Right ventricle myocardium superior (tissue), 1 donor: Measurements from ENCODE around the gene ABHD17B. TPM values are rescaled to one million over a fixed set of nuclear protein-coding genes. Genes with fewer than 3 reads are reported as not detected.

Experiments used
- ATAC-seq: fragments of 200-7000 bp; cut with Tn5 transposase; one replicate; pipeline ENCODE4 v1.9.1; 2020; ENCODE audit warnings: mild to moderate bottlenecking; ENCODE audit not compliant: poor library complexity
- DNase-seq: peaks from one replicate; pipeline ENCODE4 v3.0.0-alpha.2; 2020
- intact Hi-C: fragments of 100-400 bp; cut with DNase I; formaldehyde crosslinking; loops from one replicate; pipeline ENCODE4 v1.11.2; 2022
- total RNA-seq: library from RNA; stranded (reverse); fragmentation: NEBNext Ultra II Directional; extraction: Animal tissue kit (Norgen Biotek cat#: 25700); gene quantifications from one replicate; pipeline ENCODE4 v1.2.1, GENCODE V29; 2021
- donor health status: DM: no; HTN: yes; CAD: no; lungs with severe emphysema.

The ABHD17B gene
- total RNA-seq, 1 donor from 2014 or later: 10.8 TPM

GRCh38 chr9:71844808-71845207 lies 66.2 kb downstream of the ABHD17B start:
- ATAC-seq (no peak), DNase-seq (no peak)
- intact Hi-C loops: no loop called here

- DNase-seq: no peak
- intact Hi-C loops: no loop called here
- no peak for ATAC-seq
These were observed 71.3 kb downstream of the ABHD17B start for GRCh38 chr9:71839668-71840067.

DNA sequence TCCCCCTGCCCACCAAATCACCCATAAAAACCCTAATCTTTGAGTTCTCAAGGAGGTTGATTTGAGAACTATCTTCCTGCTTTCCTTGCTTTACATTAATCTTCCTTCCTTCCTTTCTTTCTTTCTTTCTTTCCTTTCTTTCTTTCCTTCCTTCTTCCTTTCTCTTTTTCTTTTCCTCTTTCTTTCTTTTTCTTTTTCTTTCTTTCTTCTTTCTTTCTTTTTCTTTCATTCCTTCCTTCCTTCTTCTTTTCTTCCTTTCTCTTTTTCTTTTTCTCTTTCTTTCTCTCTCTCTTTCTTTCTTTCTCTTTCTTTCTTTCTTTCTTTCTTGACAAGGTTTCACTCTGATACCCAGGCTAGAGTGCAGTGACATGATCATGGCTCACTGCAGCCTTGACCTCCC lies 75.4 kb downstream of the ABHD17B start:
- intact Hi-C loops: no loop called here

DNA sequence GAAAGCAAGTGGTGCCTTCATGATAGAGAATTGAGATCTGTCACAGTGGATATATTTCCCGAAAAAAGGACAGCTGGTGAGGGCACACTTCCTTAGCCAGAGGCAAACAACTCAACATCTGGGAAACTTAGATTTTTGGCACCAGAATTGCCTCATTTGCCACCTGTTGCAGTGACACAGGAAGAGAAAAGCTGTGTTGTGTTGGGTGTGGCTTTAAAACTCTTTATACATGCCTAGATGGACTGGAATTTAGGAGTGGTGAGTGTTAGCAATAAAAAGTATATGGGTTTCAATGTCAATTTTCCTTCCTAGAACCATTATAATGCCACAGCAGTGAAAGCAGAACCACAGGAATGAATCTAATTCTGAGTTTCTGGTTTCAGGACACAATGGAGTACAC lies 80.1 kb downstream of the ABHD17B start:
- intact Hi-C loops: no loop called here
- ATAC-seq: no peak

More for the DNA sequence above, 75.4 kb downstream of the ABHD17B start:
- ATAC-seq: no peak
- DNase-seq: no peak

GRCh38 chr9:71830153-71830552 lies 80.8 kb downstream of the ABHD17B start:
- ATAC-seq (no peak), DNase-seq (no peak)
- intact Hi-C loops: no loop called here

More for the DNA sequence above, 80.1 kb downstream of the ABHD17B start:
- DNase-seq: no peak

DNA sequence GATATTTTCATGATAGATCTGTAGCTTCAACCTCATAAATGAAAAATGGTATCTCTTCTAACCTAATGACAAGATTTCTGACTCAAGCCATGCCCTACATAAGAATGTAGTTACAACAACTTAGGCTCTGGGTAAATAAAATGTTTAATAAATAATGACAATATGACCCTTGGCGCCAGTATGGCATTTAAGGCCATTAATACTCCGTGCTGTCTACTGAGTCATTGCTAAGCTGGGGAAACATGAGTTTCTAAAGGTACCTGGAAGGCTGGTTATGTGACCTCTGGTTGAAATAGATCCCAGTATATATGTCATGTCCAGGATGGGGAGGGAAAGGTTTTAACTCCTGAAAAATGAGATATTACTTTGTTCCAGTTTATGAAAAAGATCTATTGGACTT lies 84.7 kb downstream of the ABHD17B start:
- no peak for DNase-seq
- no peak for ATAC-seq
- intact Hi-C loops: no loop called here

- intact Hi-C loops: no loop called here
- no peak for ATAC-seq
- no peak for DNase-seq
These were observed 86.7 kb downstream of the ABHD17B start for GRCh38 chr9:71824257-71824656.

GRCh38 chr9:71822935-71823334 lies 88.1 kb downstream of the ABHD17B start:
- DNase-seq (no peak), ATAC-seq (no peak)
- intact Hi-C loops: no loop called here

GRCh38 chr9:71822456-71822855 lies 88.5 kb downstream of the ABHD17B start:
- no peak for DNase-seq
- ATAC-seq: no peak
- intact Hi-C loops: no loop called here

DNA sequence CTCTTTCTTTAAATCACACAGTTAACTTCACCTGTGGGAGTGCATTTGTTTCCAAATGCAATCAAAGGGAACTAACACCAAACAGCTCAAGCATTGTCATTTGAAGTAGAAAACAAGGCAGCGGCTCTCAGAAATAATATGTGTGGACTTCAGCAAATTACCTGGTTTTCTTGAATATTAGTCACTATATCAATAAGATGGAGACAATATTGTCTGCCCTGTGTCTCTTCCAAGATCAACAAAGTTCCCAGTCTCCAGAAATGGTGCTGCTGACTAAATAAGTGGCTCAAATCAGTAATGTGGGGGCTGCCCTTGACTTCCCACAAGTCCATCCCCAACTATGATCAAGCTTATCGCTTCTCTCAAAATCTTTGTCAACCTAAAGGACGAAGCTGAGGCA lies 89.6 kb downstream of the ABHD17B start:
- ATAC-seq (no peak), DNase-seq (no peak)
- intact Hi-C loops: no loop called here

GRCh38 chr9:71820403-71820921 lies 90.5 kb downstream of the ABHD17B start:
- ATAC-seq (no peak), DNase-seq (no peak)
- intact Hi-C loops: no loop called here

- no peak for ATAC-seq
- DNase-seq: no peak
- intact Hi-C loops: loop anchor here (5.0 to 10.0 kb wide), 2 partner anchors 96 to 217 kb away; partner anchors contain the start of genes ABHD17B and C9orf85
These were observed 91.8 kb downstream of the ABHD17B start for GRCh38 chr9:71819115-71819739.

DNA sequence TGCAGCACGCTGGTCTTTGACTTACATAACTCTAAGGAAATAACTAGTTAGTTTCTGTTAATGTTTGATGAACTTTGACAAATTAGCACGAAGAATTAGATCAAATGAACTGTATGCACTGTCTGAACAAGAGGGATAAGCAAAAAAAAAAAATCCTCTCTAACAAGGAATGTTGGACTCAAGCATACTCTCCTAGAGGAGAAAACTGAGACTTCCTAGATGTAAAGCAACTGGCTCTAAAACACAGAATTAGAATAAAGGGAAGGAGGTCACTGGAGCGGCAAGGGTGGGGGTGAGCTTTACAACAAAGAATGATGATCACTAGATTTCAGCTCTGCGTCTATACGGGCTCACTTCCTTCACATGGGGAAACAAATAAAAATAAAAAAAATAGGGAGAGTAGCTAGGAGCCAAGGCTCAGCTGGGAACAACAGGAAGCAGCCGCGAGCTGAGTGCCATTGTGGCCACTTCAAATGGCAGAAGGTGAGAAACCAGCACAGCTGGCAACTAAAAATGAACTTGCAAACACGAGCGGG lies 94.0 kb downstream of the ABHD17B start:
- ATAC-seq (no peak), DNase-seq (no peak)
- intact Hi-C loops: loop anchor here (5.0 to 10.0 kb wide), 2 partner anchors 98 to 215 kb away; partner anchors contain the start of genes ABHD17B and C9orf85

Other genes starting within 250 kb of the ABHD17B start
- gene CEMIP2, start 142.7 kb downstream of the ABHD17B start, total RNA-seq: 7.9 TPM
- 7.1 TPM for gene C9orf85, start 446 bp upstream of the ABHD17B start, total RNA-seq
- not detected for gene C9orf57, start 149.4 kb upstream of the ABHD17B start, total RNA-seq
- 2.9 TPM for gene GDA, start 238.2 kb upstream of the ABHD17B start, total RNA-seq